ENCODE data around the gene ZNF493. TPM values are rescaled to one million over a fixed set of nuclear protein-coding genes. Genes with fewer than 3 reads are reported as not detected.
A peak's percentile ranks its signal among the peaks of the same experiment; 100 is the strongest.

ZNF493 gene
- total and polyA plus RNA-seq, 5 donors from 2014 or later: 13.3 to 25.3 (median 20.8) TPM

GRCh38 chr19:21402303-21402985, 5.5 kb downstream of the ZNF493 start:
- Histone ChIP-seq H3K36me3 (ENCODE audit: control insufficient read depth, insufficient read depth, low read length) (peaks cover 69% of the 10 kb centered on the region), H3K4me1 (ENCODE audit: control insufficient read depth, insufficient read depth, low read length, poor library complexity, severe bottlenecking) (peaks cover 7% of the 10 kb centered on the region), H3K27me3 (ENCODE audit: control insufficient read depth, insufficient read depth, low read length) (no peaks in the 10 kb centered on the region), H3K27ac (ENCODE audit: insufficient read depth, low read length, poor library complexity, severe bottlenecking) (no peak overlapping the region), H3K9me3 (ENCODE audit: control insufficient read depth in 2 of 2, low read length in 2 of 2) (peaks cover 46 to 56% of the 10 kb centered on the region in 2 experiments), H3K4me3 (ENCODE audit: low read depth, low read length) (no peak overlapping the region)
- H3K9me3 Mint-ChIP-seq: peaks cover 0 to 26% (median 15%) of the 10 kb centered on the region in 7 donors
- no peak for ATAC-seq (ENCODE audit: low read depth in 2 of 2)
- H3K27ac Mint-ChIP-seq: no peak overlapping the region
- peaks cover 12 to 55% (median 17%) of the 10 kb centered on the region in 4 donors for H3K4me1 Mint-ChIP-seq
- H3K36me3 Mint-ChIP-seq: peaks cover 61% of the 10 kb centered on the region
- peak overlapping the region in 2 of 4 donors; percentile 24 to 54 for H3K4me3 Mint-ChIP-seq
- no peaks in the 10 kb centered on the region for H3K27me3 Mint-ChIP-seq
- no peak for DNase-seq

GRCh38 chr19:21410166-21410565, 13.2 kb downstream of the ZNF493 start:
- no peak overlapping the region for H3K27ac Mint-ChIP-seq
- H3K4me1 ChIP-seq (ENCODE audit: control insufficient read depth, insufficient read depth, low read length, poor library complexity, severe bottlenecking): no peaks in the 10 kb centered on the region
- H3K4me3 ChIP-seq (ENCODE audit: low read depth, low read length): no peak overlapping the region
- ATAC-seq (ENCODE audit: low read depth in 2 of 2): no peak
- H3K4me3 Mint-ChIP-seq: no peak overlapping the region
- peaks cover 0 to 5% (median 1%) of the 10 kb centered on the region in 4 donors for H3K4me1 Mint-ChIP-seq
- DNase-seq: no peak
- H3K27ac ChIP-seq (ENCODE audit: insufficient read depth, low read length, poor library complexity, severe bottlenecking): no peak overlapping the region
- H3K9me3 Mint-ChIP-seq: peaks cover 0 to 42% (median 23%) of the 10 kb centered on the region in 7 donors
- H3K36me3 Mint-ChIP-seq: peaks cover 75% of the 10 kb centered on the region
- peaks cover 51 to 73% of the 10 kb centered on the region in 2 experiments for H3K9me3 ChIP-seq (ENCODE audit: control insufficient read depth in 2 of 2, low read length in 2 of 2)
- peaks cover 76% of the 10 kb centered on the region for H3K36me3 ChIP-seq (ENCODE audit: control insufficient read depth, insufficient read depth, low read length)
- no peaks in the 10 kb centered on the region for H3K27me3 Mint-ChIP-seq
- H3K27me3 ChIP-seq (ENCODE audit: control insufficient read depth, insufficient read depth, low read length): no peaks in the 10 kb centered on the region

GRCh38 chr19:21422244-21422643, 25.3 kb downstream of the ZNF493 start:
- H3K9me3 ChIP-seq (ENCODE audit: control insufficient read depth in 2 of 2, low read length in 2 of 2): peaks cover 74 to 92% of the 10 kb centered on the region in 2 experiments
- no peaks in the 10 kb centered on the region for H3K27me3 Mint-ChIP-seq
- H3K36me3 ChIP-seq (ENCODE audit: control insufficient read depth, insufficient read depth, low read length): peaks cover 12% of the 10 kb centered on the region
- ATAC-seq (ENCODE audit: low read depth in 2 of 2) (no peak), DNase-seq (no peak)
- H3K4me1 ChIP-seq (ENCODE audit: control insufficient read depth, insufficient read depth, low read length, poor library complexity, severe bottlenecking): no peaks in the 10 kb centered on the region
- H3K4me3 Mint-ChIP-seq: no peak overlapping the region
- H3K27ac ChIP-seq (ENCODE audit: insufficient read depth, low read length, poor library complexity, severe bottlenecking): no peak overlapping the region
- no peak overlapping the region for H3K27ac Mint-ChIP-seq
- no peaks in the 10 kb centered on the region for H3K27me3 ChIP-seq (ENCODE audit: control insufficient read depth, insufficient read depth, low read length)
- H3K4me3 ChIP-seq (ENCODE audit: low read depth, low read length): no peak overlapping the region
- no peaks in the 10 kb centered on the region for H3K4me1 Mint-ChIP-seq
- peaks cover 0 to 81% (median 31%) of the 10 kb centered on the region in 7 donors for H3K9me3 Mint-ChIP-seq
- H3K36me3 Mint-ChIP-seq: peaks cover 47% of the 10 kb centered on the region

GRCh38 chr19:21423057-21424041, 26.4 kb downstream of the ZNF493 start:
- Mint-ChIP-seq H3K27ac (no peak overlapping the region), H3K9me3 (peaks cover 0 to 70% (median 22%) of the 10 kb centered on the region in 7 donors), H3K4me1 (no peaks in the 10 kb centered on the region), H3K4me3 (no peak overlapping the region), H3K27me3 (no peaks in the 10 kb centered on the region), H3K36me3 (peaks cover 36% of the 10 kb centered on the region)
- ATAC-seq (ENCODE audit: low read depth in 2 of 2) (no peak), DNase-seq (no peak)
- H3K9me3 ChIP-seq (ENCODE audit: control insufficient read depth in 2 of 2, low read length in 2 of 2): peaks cover 68 to 92% of the 10 kb centered on the region in 2 experiments
- H3K4me3 ChIP-seq (ENCODE audit: low read depth, low read length): no peak overlapping the region
- peaks cover 5% of the 10 kb centered on the region for H3K36me3 ChIP-seq (ENCODE audit: control insufficient read depth, insufficient read depth, low read length)
- H3K4me1 ChIP-seq (ENCODE audit: control insufficient read depth, insufficient read depth, low read length, poor library complexity, severe bottlenecking): no peaks in the 10 kb centered on the region
- H3K27ac ChIP-seq (ENCODE audit: insufficient read depth, low read length, poor library complexity, severe bottlenecking): no peak overlapping the region
- no peaks in the 10 kb centered on the region for H3K27me3 ChIP-seq (ENCODE audit: control insufficient read depth, insufficient read depth, low read length)

- no peak overlapping the region for H3K27ac Mint-ChIP-seq
- H3K9me3 ChIP-seq (ENCODE audit: control insufficient read depth in 2 of 2, low read length in 2 of 2): peaks cover 56 to 96% of the 10 kb centered on the region in 2 experiments
- H3K9me3 Mint-ChIP-seq: peaks cover 0 to 61% (median 22%) of the 10 kb centered on the region in 7 donors
- no peaks in the 10 kb centered on the region for H3K27me3 Mint-ChIP-seq
- no peak overlapping the region for H3K4me3 Mint-ChIP-seq
- DNase-seq: no peak
- no peak overlapping the region for H3K27ac ChIP-seq (ENCODE audit: insufficient read depth, low read length, poor library complexity, severe bottlenecking)
- H3K4me3 ChIP-seq (ENCODE audit: low read depth, low read length): no peak overlapping the region
- H3K27me3 ChIP-seq (ENCODE audit: control insufficient read depth, insufficient read depth, low read length): no peaks in the 10 kb centered on the region
- H3K36me3 ChIP-seq (ENCODE audit: control insufficient read depth, insufficient read depth, low read length): no peaks in the 10 kb centered on the region
- H3K4me1 Mint-ChIP-seq: no peaks in the 10 kb centered on the region
- no peaks in the 10 kb centered on the region for H3K36me3 Mint-ChIP-seq
- ATAC-seq (ENCODE audit: low read depth in 2 of 2): no peak
- no peaks in the 10 kb centered on the region for H3K4me1 ChIP-seq (ENCODE audit: control insufficient read depth, insufficient read depth, low read length, poor library complexity, severe bottlenecking)
Observed at GRCh38 chr19:21430675-21431074, 33.7 kb downstream of the ZNF493 start.

GRCh38 chr19:21432590-21432989, 35.7 kb downstream of the ZNF493 start:
- no peaks in the 10 kb centered on the region for H3K4me1 ChIP-seq (ENCODE audit: control insufficient read depth, insufficient read depth, low read length, poor library complexity, severe bottlenecking)
- H3K9me3 ChIP-seq (ENCODE audit: control insufficient read depth in 2 of 2, low read length in 2 of 2): peaks cover 56 to 98% of the 10 kb centered on the region in 2 experiments
- no peaks in the 10 kb centered on the region for H3K27me3 ChIP-seq (ENCODE audit: control insufficient read depth, insufficient read depth, low read length)

GRCh38 chr19:21434516-21434915, 37.6 kb downstream of the ZNF493 start:
- Mint-ChIP-seq H3K27ac (no peak overlapping the region), H3K27me3 (peaks cover 4% of the 10 kb centered on the region), H3K4me1 (no peaks in the 10 kb centered on the region), H3K9me3 (peaks cover 0 to 63% (median 31%) of the 10 kb centered on the region in 7 donors), H3K4me3 (no peak overlapping the region), H3K36me3 (peaks cover 6% of the 10 kb centered on the region)
- Histone ChIP-seq H3K4me1 (ENCODE audit: control insufficient read depth, insufficient read depth, low read length, poor library complexity, severe bottlenecking) (no peaks in the 10 kb centered on the region), H3K27ac (ENCODE audit: insufficient read depth, low read length, poor library complexity, severe bottlenecking) (no peak overlapping the region), H3K27me3 (ENCODE audit: control insufficient read depth, insufficient read depth, low read length) (no peaks in the 10 kb centered on the region), H3K4me3 (ENCODE audit: low read depth, low read length) (no peak overlapping the region), H3K9me3 (ENCODE audit: control insufficient read depth in 2 of 2, low read length in 2 of 2) (peaks cover 56 to 94% of the 10 kb centered on the region in 2 experiments), H3K36me3 (ENCODE audit: control insufficient read depth, insufficient read depth, low read length) (no peaks in the 10 kb centered on the region)
- DNase-seq: no peak
- ATAC-seq (ENCODE audit: low read depth in 2 of 2): no peak

More at GRCh38 chr19:21432590-21432989, 35.7 kb downstream of the ZNF493 start:
- Histone ChIP-seq H3K36me3 (ENCODE audit: control insufficient read depth, insufficient read depth, low read length) (no peaks in the 10 kb centered on the region), H3K27ac (ENCODE audit: insufficient read depth, low read length, poor library complexity, severe bottlenecking) (no peak overlapping the region), H3K4me3 (ENCODE audit: low read depth, low read length) (no peak overlapping the region)
- Mint-ChIP-seq H3K36me3 (peaks cover 5% of the 10 kb centered on the region), H3K27ac (no peak overlapping the region), H3K4me1 (no peaks in the 10 kb centered on the region), H3K27me3 (peaks cover 4% of the 10 kb centered on the region), H3K4me3 (no peak overlapping the region), H3K9me3 (peaks cover 0 to 56% (median 26%) of the 10 kb centered on the region in 7 donors)
- no peak for DNase-seq
- ATAC-seq (ENCODE audit: low read depth in 2 of 2): no peak

All from CD4-positive, CD25-positive, alpha-beta regulatory T cell (primary cell).